Erythroblast (primary cell): ENCODE measurements around the gene PPP1R2.
"Not testable (repeated sequence)": the region's sequence is repeated elsewhere in the genome, so short reads cannot be mapped to it uniquely, and the experiment has no call there.

Source experiments
- DNase-seq, 2 experiments: peaks; one replicate each; lab custom pipeline; 2025; lab: John Stamatoyannopoulos, UW
- GATA1 ChIP-seq: IDR thresholded peaks from 2 replicates; pipeline ENCODE4 v1.6.1; 2011; ENCODE audit warnings: low read depth, mild to moderate bottlenecking, control low read depth, low read length, moderate library complexity
- POLR2A ChIP-seq: IDR thresholded peaks from 2 replicates; pipeline ENCODE4 v1.6.1; 2011; ENCODE audit warnings: mild to moderate bottlenecking, low read length

Gene PPP1R2

DNA sequence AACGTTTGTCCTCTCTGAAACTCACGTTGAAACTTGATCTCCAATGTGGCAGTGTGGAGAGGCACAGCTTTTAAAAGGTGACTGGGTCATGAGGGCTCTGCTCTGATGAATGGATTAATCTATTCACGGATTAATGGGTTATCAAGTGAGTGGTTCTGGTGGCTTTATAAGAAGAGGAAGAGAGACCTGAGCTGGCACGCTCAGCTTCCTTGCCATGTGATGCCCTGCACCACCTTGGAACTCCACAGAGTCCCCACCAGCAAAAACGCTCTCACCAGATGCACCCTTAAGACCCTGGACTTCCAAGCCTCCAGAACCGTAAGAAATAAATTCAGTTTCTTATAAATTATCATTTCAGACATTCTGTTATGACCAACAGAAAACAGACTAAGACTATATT lies 2.6 kb downstream of the PPP1R2 start:
- no peak for TF ChIP-seq GATA1
- TF ChIP-seq POLR2A, result no peak
- no peak for DNase-seq

DNA sequence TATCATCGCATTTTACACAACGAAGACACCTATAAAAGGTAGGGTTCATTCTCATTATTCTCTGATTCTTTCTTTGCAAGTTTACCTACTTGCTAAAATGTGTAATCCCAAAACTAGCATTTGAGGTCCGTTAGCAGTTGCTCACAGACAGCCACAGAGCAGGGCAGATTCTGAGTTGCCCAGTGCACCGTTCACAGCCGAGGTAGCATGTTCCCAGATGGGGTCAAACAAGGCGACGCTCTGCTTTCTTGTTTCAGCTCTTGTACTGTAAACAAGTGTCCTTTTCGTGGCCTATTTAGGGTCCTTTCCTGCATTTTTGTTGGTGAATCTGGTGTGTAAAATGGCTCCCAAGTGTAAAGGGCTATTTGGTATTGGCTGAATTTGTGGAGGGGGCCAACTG lies 3.1 kb downstream of the PPP1R2 start:
- DNase-seq, result no peak
- no peak for TF ChIP-seq POLR2A
- TF ChIP-seq GATA1, result no peak

DNA sequence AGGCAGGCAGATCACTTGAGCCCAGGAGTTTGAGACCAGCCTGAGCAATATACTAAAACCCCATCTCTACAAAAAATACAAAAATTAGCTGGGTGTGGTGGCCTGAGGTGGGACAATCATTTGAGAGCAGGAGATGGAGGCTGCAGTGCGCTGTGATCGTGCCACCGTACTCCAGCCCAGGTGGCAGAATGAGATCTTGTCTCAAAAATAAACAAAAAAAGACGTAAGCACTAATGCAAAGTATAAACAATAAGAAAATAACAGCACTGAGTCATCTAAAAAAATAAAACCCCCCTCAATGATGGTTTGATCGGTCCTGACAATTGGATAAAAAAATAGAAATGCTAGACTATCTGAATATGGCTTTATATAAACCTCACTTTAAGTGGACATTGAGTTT lies 3.6 kb downstream of the PPP1R2 start:
- DNase-seq, result no peak
- TF ChIP-seq GATA1 (no peak), POLR2A (no peak)

DNA sequence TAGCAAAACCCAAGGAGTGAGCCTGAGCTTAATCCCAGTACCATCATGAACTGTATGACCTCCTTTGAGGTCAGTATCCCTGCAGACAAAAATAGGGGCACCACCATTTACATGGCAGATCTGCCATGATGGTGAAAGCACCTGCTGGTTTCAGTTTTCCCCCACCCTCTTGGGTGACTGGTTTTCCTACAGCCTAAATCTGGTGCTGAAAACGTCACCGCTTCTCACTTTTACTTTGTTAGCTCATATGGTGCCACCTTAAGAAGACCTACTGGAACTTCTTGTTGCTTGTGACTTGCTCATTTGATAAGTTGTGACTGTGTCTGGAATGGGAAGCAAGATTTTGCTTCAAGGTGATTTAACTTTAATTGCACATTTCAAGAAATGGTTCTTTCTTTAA lies 5.1 kb downstream of the PPP1R2 start:
- no peak for DNase-seq

DNA sequence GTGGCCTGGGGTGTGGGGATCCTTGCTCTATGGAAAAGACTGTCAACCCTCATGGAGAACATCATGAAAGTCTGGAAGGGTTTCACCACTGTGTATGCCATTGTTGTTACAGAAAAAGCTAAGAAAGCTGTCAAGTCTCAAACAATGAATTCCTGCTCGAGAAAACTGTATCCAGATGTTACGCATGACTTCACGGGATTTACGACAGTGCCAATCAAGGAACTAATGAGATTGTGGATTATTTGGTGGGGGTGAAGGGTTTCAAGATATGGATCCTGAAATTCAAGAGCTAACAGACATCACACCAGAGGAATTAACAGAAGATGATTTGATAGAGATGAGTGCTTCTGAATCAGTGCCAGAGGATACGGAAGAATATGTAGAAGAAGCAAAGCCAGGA lies 7.8 kb downstream of the PPP1R2 start:
- no peak for DNase-seq
- TF ChIP-seq GATA1 (no peak), POLR2A (no peak)

More for the DNA sequence above, 5.1 kb downstream of the PPP1R2 start:
- TF ChIP-seq POLR2A (no peak), GATA1 (no peak)

DNA sequence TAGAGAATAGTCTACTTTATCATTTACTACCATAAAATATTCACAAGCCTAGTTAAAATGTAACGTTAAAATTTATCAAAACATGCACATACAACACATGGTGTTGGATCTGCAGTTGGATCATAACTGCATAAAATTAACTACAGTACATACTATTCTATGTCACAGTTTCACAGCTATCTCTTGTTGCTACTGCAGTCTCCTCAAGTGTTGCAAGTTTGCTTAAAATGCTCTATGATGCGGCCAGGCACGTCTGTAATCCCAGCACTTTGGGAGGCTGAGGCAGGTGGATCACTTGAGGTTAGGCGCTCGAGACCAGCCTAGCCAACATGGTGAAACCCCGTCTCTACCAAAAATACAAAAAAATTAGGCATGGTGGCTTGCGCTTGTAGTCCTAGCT lies 10.3 kb downstream of the PPP1R2 start:
- no peak for DNase-seq
- TF ChIP-seq POLR2A, result no peak
- TF ChIP-seq GATA1, result no peak

DNA sequence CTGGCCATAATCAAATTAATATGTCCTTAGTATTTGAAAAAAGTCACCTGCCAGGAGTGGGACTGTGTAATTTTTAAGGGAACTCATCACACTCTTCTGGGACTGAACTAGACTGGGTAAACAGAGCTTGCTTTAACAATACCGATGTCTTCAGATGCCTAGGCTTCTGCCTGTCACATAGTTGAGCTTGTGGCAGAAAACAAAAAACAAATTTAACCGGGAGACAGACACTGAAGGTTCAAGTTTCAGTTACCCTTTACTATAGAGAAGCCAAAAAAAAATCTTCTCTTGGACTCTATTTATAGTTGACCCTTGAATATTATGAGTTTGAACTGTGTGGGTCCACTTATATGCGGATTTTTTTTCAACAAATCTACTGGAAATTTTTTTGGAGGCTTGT lies 10.8 kb downstream of the PPP1R2 start:
- TF ChIP-seq GATA1 (no peak), POLR2A (no peak)

DNA sequence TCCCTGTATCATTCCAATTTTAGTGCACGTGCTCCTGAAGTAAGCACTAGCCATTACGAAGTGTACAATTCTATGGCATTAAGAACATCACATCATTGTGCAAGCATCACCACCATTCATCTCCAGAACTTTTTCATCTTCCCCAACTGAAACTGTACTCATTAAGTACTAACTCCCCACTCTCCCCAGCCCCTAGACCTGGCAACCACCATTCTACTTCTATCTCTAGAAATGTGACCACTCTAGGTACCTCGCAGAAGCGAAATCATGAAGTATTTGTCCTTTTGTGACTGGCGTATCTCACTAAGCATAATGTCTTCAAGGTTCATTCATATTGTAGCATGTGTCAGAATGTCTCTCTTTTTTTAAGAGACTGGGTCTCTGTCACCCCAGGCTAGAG lies 11.4 kb downstream of the PPP1R2 start:
- DNase-seq, result no peak
- TF ChIP-seq GATA1 (no peak), POLR2A (no peak)

More for the DNA sequence above, 10.8 kb downstream of the PPP1R2 start:
- no peak for DNase-seq

DNA sequence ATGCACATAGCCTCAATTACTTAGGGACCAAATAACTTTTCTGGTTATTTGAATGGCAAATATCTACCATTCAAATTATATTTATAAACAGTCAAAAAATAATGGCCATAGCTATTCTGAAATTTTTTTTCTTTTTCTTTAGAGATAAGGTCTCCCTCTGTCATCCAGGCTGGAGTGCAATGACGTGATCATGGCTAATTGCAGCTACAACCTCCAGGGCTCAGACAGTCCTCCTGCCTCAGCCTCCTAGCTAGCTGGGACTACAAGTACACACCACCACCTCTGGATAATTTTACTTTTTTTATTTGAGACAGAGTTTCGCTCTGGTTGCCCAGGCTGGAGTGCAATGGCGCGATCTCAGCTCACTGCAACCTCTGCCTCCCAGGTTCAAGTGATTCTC lies 16.6 kb downstream of the PPP1R2 start:
- peak; percentile 49 to 56 for DNase-seq

DNA sequence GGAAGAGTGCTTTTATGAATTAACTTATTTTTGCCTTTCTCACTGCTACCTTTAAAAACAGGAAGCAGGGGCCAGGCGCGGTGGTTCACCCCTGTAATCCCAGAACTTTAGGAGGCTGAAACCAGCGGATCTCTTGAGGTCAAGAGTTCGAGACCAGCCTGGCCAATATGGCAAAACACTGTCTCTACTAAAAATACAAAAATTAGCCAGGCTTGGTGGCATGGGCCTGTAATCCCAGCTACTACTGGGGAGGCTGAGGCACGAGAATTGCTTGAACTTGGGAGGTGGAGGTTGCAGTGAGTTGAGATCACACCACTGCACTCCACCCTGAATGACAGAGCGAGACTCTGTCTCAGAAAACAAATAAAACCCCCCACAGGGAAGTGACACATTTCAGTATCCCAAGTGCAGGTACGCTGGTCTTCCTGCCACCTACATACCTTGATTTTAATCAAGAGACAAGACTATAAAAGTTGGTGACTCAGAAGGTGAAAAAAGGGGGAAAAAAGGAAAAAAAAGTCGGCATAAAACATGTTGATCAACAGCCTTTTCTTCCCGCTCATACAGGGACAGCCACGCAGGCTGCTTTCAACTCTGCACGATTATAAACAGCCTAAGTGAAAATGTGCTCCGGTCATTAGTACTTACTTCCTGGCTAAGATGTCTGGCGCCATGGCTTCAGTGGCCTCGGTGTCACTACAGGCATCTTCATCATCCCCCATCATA lies 18.8 kb downstream of the PPP1R2 start:
- TF ChIP-seq GATA1 (no peak), POLR2A (no peak)
- DNase-seq, result no peak

More for the DNA sequence above, 16.6 kb downstream of the PPP1R2 start:
- TF ChIP-seq POLR2A (no peak), GATA1 (no peak)

DNA sequence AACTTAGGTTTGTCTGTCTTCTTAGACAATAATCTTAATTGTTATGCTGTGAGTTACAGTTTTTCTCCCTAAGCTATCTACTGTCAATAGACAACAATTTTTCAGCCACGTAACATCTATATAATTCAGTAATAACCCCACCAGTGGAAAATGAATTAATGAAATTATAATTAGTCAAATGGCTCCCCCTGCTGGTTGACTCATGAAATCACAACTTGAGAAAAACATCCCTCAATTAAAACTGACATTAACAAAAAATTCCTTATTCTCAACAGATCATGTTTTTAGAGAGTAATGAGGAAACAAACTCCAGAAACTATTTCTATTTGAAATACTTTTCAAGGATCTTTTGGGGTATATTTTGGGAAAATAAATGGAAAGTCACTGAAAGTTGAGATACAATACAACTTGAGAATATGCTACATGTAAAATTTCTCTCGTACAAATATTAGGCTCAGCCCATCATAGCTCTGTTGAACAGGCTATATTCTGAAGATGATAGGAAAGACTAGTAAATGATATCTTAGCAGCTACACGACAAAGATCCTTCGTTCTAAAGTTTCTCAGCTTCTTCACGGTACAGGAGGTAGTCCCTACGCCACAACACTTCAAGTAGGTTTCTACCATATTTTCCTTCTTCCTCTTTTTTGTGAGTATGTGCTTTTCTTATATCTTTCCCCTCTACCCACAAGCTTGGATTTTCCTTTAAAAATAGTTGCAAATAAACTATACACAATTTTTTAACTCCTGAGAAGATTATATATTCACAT lies 20.7 kb downstream of the PPP1R2 start:
- TF ChIP-seq POLR2A (no peak), GATA1 (no peak)
- DNase-seq, result peak; percentile 62 to 83

DNA sequence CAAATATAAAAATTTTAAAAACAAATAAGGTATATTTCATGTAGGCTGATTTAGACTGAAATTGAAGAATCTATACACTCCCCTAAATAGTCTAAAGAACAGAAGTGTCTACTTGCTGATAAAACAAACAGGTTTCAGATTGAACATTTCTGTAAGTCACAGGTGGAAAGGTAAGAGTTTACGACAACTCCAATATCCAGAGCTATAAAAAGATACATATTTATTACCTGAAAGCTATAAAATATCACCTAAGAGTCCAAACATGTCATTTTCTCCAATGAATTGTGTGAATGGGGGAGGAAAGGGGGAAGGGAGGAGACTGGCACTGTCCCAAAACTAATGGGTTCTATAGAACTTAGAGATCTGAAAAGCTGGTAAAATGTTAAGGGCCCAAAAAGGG lies 26.1 kb downstream of the PPP1R2 start:
- no peak for DNase-seq
- TF ChIP-seq GATA1, result no peak
- TF ChIP-seq POLR2A, result no peak

DNA sequence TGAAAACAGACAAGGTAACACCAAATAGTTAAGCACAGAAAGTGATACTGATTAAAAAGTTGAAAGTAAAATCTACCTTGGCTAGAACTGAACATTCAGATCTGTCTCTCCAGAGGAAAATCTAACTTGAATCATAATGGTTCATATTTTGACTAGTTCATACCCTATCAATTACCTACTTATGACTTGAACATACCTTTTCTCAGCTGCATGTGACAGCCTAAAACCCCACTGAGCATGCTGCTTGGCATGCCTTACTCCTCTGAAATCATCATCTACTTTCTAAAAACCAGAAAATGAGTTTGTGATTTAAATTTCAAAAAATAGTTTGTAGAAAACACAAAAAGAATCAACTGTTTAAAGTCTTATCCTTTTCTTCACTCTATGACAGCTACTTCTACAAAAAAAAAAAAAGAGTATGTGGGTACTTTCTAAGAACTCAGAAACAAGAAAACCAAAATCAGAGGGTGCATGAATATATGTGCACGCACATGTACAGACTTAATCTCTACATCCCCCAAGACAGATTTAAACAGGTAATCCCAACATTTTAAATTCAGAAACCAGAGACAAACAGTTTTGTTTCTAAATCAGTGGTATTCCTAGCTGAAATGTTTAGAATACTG lies 28.4 kb downstream of the PPP1R2 start:
- not testable (repeated sequence) for DNase-seq

DNA sequence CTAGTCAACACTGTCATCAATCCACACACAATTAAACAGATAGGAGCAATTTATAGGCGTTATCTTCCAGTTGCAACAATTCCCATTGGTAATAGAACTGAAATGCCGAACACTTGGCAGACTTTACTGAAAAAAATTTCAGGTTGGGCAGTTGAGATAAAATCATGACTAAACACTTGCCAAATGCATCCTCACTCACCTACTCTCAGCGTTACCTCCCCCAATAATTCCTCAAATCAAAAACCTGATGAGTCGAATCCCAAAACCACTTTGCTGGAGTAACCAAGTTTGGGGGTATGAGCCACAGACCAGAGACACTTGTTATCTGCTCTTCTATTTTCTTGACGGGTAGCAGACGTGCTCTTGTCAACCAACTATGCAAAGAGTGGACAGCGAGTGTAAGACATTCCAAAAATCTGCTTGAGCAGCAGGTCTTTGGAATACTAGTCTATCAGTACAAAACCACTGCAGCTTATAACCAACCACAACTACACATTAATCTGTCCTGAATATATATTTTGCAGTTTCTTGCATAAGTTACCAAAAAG lies 30.3 kb downstream of the PPP1R2 start:
- DNase-seq, result no peak
- TF ChIP-seq POLR2A (no peak), GATA1 (no peak)
